Skeletal muscle tissue (tissue), 4 donors: ENCODE data around the gene FYB1. TPM values are rescaled to one million over a fixed set of nuclear protein-coding genes. Genes with fewer than 3 reads are reported as not detected.

Experiments used
- H3K27ac ChIP-seq: one replicate; pipeline ENCODE4 v1.7.0; 2013; ENCODE audit warnings: mild to moderate bottlenecking, low read depth, low read length, inconsistent platforms
- H3K27me3 ChIP-seq, 3 donors: one replicate each; pipeline ENCODE4 v1.7.0; 2013; ENCODE audit warnings: low read length in 3 of 3; ENCODE audit not compliant: control insufficient read depth in 3 of 3, insufficient read depth in 3 of 3
- H3K36me3 ChIP-seq, 3 donors: one replicate each; pipeline ENCODE4 v1.7.0; 2013; ENCODE audit warnings: low read length in 3 of 3; ENCODE audit not compliant: control insufficient read depth in 3 of 3, insufficient read depth in 3 of 3
- H3K4me1 ChIP-seq, 3 donors: one replicate each; pipeline ENCODE4 v1.7.0; 2013; ENCODE audit warnings: low read length in 3 of 3, mild to moderate bottlenecking in 3 of 3; ENCODE audit not compliant: control insufficient read depth in 3 of 3, insufficient read depth in 3 of 3
- H3K4me3 ChIP-seq, 3 donors: one replicate each; pipeline ENCODE4 v1.7.0; 2013; ENCODE audit warnings: low read length in 3 of 3
- H3K9ac ChIP-seq, 3 donors: one replicate each; pipeline ENCODE4 v1.7.0; 2013; ENCODE audit warnings: low read length in 3 of 3, mild to moderate bottlenecking in 3 of 3, moderate library complexity in 2 of 3, low read depth in 1 of 3
- H3K9me3 ChIP-seq, 3 donors: one replicate each; pipeline ENCODE4 v1.7.0; 2013; ENCODE audit warnings: low read length in 3 of 3; ENCODE audit not compliant: control insufficient read depth in 3 of 3
- total RNA-seq: library from RNA; depleted of rRNA; stranded (reverse); fragments of >200 nt; gene quantifications from one replicate; pipeline ENCODE4 v1.2.3, GENCODE V29; 2014
- donor health status: Osteomylitis.

Gene FYB1
- total RNA-seq, 1 donor from 2014 or later, result 4.2 TPM

DNA sequence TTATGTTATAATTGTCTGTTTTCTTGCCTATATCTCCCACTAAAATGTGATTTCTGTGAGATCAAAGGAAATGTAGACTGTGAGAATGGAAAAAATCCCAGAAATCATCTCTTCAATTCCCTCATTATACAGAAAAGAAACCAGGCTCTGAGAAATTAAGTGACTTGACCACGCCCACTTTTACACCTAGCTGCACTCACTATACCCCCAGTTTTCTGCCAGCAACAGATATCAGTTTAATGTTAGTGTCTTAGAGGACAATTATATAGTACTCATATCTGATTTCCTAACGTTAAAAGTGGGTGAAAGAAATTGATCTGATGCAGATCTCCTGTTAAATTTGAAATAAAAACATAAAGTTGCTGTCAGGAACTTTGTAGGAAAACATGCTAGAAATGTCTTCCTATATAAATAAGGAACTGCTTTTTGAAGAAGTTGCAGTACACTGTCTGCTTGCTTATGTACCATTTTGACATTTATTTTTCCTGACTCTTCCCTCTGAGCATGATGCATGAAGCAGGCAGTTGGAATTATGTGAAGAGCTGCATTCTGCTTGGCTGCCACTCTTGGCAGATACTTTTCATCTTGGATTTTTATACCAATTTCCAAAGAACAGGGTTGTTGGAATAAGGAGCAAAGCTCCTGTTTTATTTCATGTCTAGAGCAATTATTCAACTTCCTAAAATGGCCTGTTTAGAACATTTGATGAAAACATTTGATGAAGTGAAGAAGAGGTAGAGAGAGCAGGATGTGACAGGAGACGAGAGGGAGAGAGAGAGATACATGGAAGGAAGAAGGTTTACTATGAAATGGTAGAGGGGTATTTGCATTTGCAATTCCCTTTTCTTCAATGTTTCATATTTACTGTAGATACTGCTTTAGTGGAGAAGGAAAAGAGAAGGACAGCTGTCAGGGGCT lies 87.9 kb downstream of the FYB1 start:
- H3K36me3 ChIP-seq, result no peaks in the 10 kb centered on the region
- H3K4me3 ChIP-seq, result no peak overlapping the region
- no peaks in the 10 kb centered on the region for H3K4me1 ChIP-seq
- no peak overlapping the region for H3K27ac ChIP-seq
- no peaks in the 10 kb centered on the region for H3K27me3 ChIP-seq
- H3K9me3 ChIP-seq, result no peaks in the 10 kb centered on the region
- no peak overlapping the region for H3K9ac ChIP-seq

DNA sequence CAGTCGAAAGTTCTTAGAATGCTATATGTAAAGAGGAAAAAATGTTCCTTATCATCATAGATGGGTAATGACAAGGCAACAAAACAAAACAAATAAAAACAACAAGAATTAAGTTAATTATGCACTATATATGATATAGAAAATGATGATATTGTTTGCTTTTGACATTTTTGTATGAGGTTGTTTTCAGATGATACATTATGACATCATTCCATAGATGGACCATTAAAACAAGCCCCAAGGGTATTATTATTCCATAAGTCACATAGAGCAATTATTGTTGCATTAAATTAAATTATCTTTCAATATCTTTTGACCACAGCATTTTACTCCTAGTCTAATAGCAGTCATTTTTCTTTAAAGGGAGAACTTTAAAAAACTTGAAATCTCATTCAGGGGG lies 88.6 kb downstream of the FYB1 start:
- H3K4me1 ChIP-seq, result no peaks in the 10 kb centered on the region
- H3K27me3 ChIP-seq, result no peaks in the 10 kb centered on the region
- H3K36me3 ChIP-seq, result no peaks in the 10 kb centered on the region
- no peak overlapping the region for H3K4me3 ChIP-seq
- H3K27ac ChIP-seq, result no peak overlapping the region
- H3K9ac ChIP-seq, result no peak overlapping the region
- no peaks in the 10 kb centered on the region for H3K9me3 ChIP-seq

DNA sequence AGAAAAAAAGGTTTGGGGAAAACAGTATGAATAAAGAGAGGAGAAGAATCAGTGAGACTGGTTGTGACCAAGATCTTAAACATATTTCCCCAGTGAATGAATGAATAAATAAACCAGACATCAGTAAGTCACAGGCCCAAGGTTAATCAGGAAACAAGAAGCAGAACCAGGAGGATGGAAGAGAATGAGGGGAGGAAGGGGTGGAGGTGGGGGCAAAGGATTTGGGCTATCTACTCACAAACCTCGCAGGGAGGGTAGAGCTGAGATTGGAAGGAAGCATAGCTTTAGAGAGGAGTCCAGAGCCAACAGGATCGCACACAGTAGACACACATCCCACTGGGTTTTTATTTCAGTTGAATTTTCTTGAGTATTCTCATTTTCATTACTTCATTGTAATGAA lies 97.4 kb downstream of the FYB1 start:
- Histone ChIP-seq H3K4me3 (no peak overlapping the region), H3K9me3 (no peaks in the 10 kb centered on the region), H3K9ac (no peak overlapping the region), H3K27me3 (no peaks in the 10 kb centered on the region), H3K4me1 (no peaks in the 10 kb centered on the region), H3K36me3 (no peaks in the 10 kb centered on the region), H3K27ac (no peak overlapping the region)

DNA sequence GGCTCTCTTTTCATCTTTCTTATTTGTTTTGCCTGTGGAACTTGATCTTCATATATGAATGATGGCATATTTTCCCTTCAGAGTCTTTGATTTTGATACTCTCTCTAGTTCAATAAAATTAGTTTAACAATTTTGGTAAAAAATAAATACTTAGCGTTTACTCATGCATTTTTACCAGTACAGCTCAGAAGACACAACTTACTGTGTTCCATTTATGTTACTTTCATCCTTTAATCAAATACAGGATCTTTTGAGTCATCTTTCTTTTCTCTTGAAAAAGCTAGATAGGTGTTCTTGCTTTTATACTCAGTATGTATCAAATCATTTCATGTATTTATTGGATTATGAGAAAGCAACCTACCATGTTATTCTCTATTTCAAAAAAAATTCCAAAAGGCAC lies 98.0 kb downstream of the FYB1 start:
- no peaks in the 10 kb centered on the region for H3K4me1 ChIP-seq
- H3K4me3 ChIP-seq, result no peak overlapping the region
- no peak overlapping the region for H3K9ac ChIP-seq
- no peaks in the 10 kb centered on the region for H3K36me3 ChIP-seq
- no peaks in the 10 kb centered on the region for H3K27me3 ChIP-seq
- H3K27ac ChIP-seq, result no peak overlapping the region
- no peaks in the 10 kb centered on the region for H3K9me3 ChIP-seq

DNA sequence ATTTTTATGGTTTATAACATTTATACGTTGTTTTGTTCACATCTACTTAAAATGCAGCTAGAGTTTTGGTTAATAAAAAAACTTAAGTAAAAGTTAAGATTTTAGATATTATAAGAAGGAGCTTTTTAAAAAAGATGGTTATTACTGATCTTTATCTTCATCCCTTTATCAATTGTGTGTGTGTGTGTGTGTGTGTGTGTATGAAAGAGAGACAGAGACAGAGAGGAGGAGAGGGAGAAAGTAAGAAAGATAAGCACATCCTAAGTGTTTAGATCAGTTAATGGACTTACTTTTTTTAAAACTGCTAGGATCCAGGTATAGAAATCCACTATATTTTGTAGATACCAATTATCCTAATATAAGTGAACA lies 99.3 kb downstream of the FYB1 start:
- Histone ChIP-seq H3K36me3 (no peaks in the 10 kb centered on the region), H3K27ac (no peak overlapping the region), H3K4me3 (no peak overlapping the region), H3K9ac (no peak overlapping the region), H3K27me3 (no peaks in the 10 kb centered on the region), H3K9me3 (no peaks in the 10 kb centered on the region), H3K4me1 (no peaks in the 10 kb centered on the region)

DNA sequence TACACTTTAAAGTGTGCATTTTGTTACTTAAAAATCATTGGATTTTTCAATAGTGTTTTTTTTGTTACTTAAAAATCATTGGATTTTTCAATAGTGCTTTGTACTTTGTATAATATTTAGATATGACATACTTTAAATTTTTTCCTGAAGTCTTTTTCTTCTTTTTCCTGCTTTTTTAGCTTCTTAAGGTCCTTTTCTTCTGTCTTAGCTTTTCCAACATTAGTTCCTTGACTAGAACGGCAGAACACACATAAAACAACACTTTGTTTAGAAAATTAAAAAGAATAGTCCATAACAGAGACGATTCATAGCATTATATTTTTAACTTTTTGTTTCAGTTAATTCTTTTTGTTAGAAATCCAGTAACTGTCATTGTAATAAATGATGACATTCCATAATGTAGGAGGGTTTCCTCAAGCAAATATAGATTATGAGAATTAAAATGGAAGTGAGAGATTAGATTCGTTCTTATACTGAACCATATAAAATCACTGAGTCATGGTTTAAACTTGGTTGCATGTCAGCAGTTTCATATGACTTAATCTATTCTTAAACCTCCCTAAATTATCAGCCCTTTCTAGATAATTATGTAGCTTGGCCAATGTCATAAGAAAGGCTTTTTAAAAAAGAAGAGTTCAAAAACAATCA lies 99.8 kb downstream of the FYB1 start:
- no peaks in the 10 kb centered on the region for H3K36me3 ChIP-seq
- no peaks in the 10 kb centered on the region for H3K4me1 ChIP-seq
- no peak overlapping the region for H3K4me3 ChIP-seq
- no peak overlapping the region for H3K27ac ChIP-seq
- no peak overlapping the region for H3K9ac ChIP-seq
- no peaks in the 10 kb centered on the region for H3K9me3 ChIP-seq
- no peaks in the 10 kb centered on the region for H3K27me3 ChIP-seq

DNA sequence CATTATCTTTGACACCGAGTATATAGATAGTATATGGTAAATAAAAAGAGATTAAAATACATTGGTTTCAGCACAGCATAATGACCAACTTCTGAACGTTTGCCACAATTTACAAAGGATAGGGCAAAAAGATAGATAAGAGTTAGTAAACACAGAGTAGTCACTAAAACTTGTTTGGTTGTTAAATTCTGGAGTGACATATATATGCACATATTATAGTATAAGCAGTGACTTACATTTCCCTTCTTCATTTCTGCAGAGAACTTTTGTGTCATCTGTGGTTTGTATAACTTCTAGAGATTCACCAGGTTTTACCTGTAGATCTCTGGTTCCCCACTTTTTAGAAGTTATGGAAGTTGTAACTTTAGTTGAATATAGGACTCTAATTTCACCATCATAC lies 100.7 kb downstream of the FYB1 start:
- H3K9me3 ChIP-seq, result no peaks in the 10 kb centered on the region
- H3K27ac ChIP-seq, result no peak overlapping the region
- no peak overlapping the region for H3K4me3 ChIP-seq
- H3K27me3 ChIP-seq, result no peaks in the 10 kb centered on the region
- H3K4me1 ChIP-seq, result no peaks in the 10 kb centered on the region
- no peak overlapping the region for H3K9ac ChIP-seq
- H3K36me3 ChIP-seq, result no peaks in the 10 kb centered on the region

DNA sequence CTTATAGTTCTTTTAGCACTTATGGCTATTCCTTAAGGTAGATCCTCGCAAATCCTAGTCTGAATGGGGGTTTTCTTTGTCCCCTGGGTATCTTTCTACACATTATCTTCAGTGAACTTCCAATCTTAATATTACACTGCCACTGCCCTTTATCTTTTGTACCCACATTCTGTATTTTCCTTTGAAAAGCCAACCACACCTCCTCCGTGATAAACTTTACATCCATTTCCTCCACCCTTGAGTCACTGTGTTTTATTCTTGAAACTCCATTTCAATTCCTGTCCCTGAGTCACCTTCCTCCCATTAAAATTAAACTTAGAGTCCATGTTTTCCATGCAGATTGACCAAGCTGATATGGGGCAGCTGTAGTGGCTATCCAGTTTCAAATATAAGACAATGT lies 102.0 kb downstream of the FYB1 start:
- Histone ChIP-seq H3K36me3 (no peaks in the 10 kb centered on the region), H3K27me3 (no peaks in the 10 kb centered on the region), H3K9me3 (no peaks in the 10 kb centered on the region), H3K9ac (no peak overlapping the region), H3K4me1 (no peaks in the 10 kb centered on the region), H3K27ac (no peak overlapping the region), H3K4me3 (no peak overlapping the region)

DNA sequence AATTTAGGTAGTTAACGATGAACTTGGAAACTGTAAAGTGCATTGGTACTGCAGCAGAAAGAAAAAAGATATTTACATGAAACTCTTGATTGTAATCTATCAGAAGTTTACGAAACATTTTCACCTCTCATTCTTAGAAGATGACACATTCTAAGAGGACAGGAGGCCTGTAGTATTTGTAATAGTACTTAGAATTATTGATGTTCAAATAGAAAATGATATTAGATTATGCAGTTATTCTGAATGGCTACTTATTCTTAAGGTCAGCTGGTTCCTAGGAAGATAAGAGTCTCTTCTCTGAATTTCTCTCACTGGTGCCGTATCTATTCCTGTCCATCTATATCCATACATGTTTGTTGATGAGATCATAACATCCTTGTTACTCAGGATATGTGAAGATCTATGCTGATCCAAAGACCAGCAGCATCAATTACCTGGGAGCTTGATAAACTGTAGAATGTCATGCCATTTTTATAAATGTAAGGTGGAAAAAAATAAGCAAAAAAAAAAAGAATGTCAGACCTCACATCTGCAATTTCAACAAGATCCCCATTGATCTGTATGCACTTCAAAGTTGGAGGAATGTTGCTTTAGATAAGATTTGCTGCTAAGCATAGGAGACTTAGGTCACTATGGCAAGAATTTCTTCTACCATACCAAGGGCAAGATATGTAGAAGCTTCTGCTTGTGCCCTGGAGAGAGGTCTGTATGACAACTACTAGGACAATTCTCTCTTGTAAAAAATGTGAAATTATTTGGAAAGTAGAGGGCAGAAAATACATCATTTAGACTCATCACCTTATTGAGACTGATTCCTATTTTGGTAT lies 102.8 kb downstream of the FYB1 start:
- Histone ChIP-seq H3K9ac (no peak overlapping the region), H3K4me3 (no peak overlapping the region), H3K9me3 (no peaks in the 10 kb centered on the region), H3K4me1 (no peaks in the 10 kb centered on the region), H3K27ac (no peak overlapping the region), H3K27me3 (no peaks in the 10 kb centered on the region), H3K36me3 (no peaks in the 10 kb centered on the region)
